T-helper 2 cell treated with Interferon-gamma antibody and Interleukin-4, amounts not matched to agents 5 μg/mL and 100 μg/mL, for 36 hours (primary cell): ENCODE measurements around the gene NRP1.

ENCODE experiments used
- DNase-seq: peaks from one replicate; pipeline ENCODE4 v3.0.0; 2021; ENCODE audit warnings: low spot score
- H3K27ac Mint-ChIP-seq: one replicate; pipeline ENCODE4 v1.8.0; 2021; ENCODE audit warnings: mild to moderate bottlenecking, mixed read lengths
- H3K27me3 Mint-ChIP-seq: one replicate; pipeline ENCODE4 v1.8.0; 2021; ENCODE audit warnings: low read depth, mixed read lengths
- H3K36me3 Mint-ChIP-seq: one replicate; pipeline ENCODE4 v1.8.0; 2021; ENCODE audit warnings: low read depth, mixed read lengths
- H3K4me1 Mint-ChIP-seq: one replicate; pipeline ENCODE4 v1.8.0; 2021; ENCODE audit warnings: low read depth, mixed read lengths
- H3K4me3 Mint-ChIP-seq: one replicate; pipeline ENCODE4 v1.8.0; 2022; ENCODE audit warnings: mild to moderate bottlenecking, moderate library complexity, mixed read lengths
- H3K9me3 Mint-ChIP-seq: one replicate; pipeline ENCODE4 v1.8.0; 2021; ENCODE audit warnings: mixed read lengths

The NRP1 gene

DNA sequence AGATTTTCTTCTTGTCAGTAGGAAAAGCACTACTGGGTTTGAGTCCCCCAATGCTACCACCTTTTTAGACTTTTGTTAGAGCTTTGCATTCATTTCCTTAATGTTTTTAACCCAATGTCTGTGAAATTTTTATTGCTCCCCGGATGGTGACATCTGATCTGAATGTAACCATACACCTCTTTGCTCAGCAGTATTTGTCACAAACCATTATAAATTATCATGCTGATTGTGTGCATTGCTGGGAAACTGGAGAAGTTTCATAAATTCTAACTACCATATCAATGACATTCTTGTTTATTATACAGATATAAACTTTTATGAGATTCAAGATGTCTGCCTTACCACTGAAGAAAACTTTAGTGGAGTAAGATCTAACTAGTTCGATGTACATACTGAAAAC lies 8.5 kb downstream of the NRP1 start:
- H3K9me3 Mint-ChIP-seq, result no peaks in the 10 kb centered on the region
- H3K4me3 Mint-ChIP-seq, result no peak overlapping the region
- no peaks in the 10 kb centered on the region for H3K36me3 Mint-ChIP-seq
- peaks cover 25% of the 10 kb centered on the region for H3K27me3 Mint-ChIP-seq
- no peak for DNase-seq
- no peak overlapping the region for H3K27ac Mint-ChIP-seq
- peaks cover 4% of the 10 kb centered on the region for H3K4me1 Mint-ChIP-seq

GRCh38 chr10:33323721-33324120 lies 10.7 kb downstream of the NRP1 start:
- no peak for DNase-seq
- Mint-ChIP-seq H3K27ac (no peak overlapping the region), H3K4me1 (no peaks in the 10 kb centered on the region), H3K36me3 (no peaks in the 10 kb centered on the region), H3K27me3 (peaks cover 14% of the 10 kb centered on the region), H3K9me3 (no peaks in the 10 kb centered on the region), H3K4me3 (no peak overlapping the region)

- no peaks in the 10 kb centered on the region for H3K4me1 Mint-ChIP-seq
- peaks cover 6% of the 10 kb centered on the region for H3K27me3 Mint-ChIP-seq
- H3K4me3 Mint-ChIP-seq, result no peak overlapping the region
- H3K36me3 Mint-ChIP-seq, result no peaks in the 10 kb centered on the region
- no peaks in the 10 kb centered on the region for H3K9me3 Mint-ChIP-seq
- H3K27ac Mint-ChIP-seq, result no peak overlapping the region
- no peak for DNase-seq
Observed at GRCh38 chr10:33321516-33321915, 13.0 kb downstream of the NRP1 start.

DNA sequence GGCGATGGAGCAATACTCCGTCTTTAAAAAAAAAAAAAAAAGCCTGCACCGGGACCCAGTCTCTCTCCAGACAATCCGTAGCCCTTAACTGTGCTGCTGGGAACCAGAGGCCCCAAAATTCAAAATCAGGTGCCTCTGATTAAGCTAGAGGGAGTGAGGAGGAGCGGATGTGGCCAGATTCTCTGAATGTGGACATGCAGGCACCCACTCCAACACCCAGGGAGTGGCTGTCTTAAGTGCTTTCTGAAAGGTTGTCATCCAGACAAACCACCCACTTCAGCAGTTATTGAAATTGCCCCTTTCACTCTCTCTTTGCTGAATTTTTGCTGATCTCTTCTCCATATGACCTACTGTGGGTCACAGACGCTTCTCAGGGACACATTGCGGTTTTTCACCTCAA lies 14.2 kb downstream of the NRP1 start:
- H3K27me3 Mint-ChIP-seq, result peaks cover 4% of the 10 kb centered on the region
- H3K9me3 Mint-ChIP-seq, result no peaks in the 10 kb centered on the region
- H3K4me1 Mint-ChIP-seq, result no peaks in the 10 kb centered on the region
- no peak overlapping the region for H3K27ac Mint-ChIP-seq
- no peak overlapping the region for H3K4me3 Mint-ChIP-seq
- no peak for DNase-seq
- no peaks in the 10 kb centered on the region for H3K36me3 Mint-ChIP-seq

GRCh38 chr10:33315891-33316290 lies 18.6 kb downstream of the NRP1 start:
- no peaks in the 10 kb centered on the region for H3K36me3 Mint-ChIP-seq
- H3K9me3 Mint-ChIP-seq, result no peaks in the 10 kb centered on the region
- no peak overlapping the region for H3K27ac Mint-ChIP-seq
- DNase-seq, result no peak
- no peak overlapping the region for H3K4me3 Mint-ChIP-seq
- peaks cover 8% of the 10 kb centered on the region for H3K27me3 Mint-ChIP-seq
- no peaks in the 10 kb centered on the region for H3K4me1 Mint-ChIP-seq

DNA sequence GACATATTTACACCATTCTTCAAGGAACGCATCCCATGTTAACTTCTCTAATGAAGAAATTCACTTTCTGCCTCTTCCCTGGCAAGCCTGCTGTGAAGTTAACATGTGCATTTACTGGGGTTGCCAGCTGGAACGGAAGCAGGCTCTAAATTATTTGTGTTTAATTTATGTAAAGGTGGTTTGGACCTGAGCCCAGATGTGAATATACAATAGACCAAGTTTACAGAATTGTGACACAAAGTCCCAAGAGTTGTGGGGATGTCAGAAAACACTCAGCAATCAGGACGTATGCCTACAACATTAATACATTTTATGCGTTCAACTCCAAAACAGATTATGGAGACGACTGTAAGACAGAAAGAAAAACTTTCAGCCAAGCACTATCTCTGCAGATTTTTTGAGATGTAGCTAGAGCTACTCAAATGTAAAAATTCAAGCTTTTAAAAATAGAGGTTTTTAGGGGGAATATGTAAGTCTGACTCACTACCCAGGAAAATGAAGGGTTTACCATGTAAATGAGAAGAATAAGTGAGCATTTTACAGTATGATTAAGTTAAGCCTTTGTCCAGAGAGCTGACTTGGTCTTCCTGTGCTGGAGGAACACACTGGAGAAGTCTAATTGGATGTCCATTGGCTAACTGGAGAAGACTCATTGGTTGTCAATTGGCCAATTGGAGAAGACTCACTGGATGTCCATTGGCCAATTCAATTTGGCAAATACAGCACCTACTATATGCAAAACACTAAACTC lies 19.5 kb downstream of the NRP1 start:
- no peaks in the 10 kb centered on the region for H3K4me1 Mint-ChIP-seq
- H3K9me3 Mint-ChIP-seq, result no peaks in the 10 kb centered on the region
- H3K36me3 Mint-ChIP-seq, result no peaks in the 10 kb centered on the region
- H3K27me3 Mint-ChIP-seq, result peaks cover 8% of the 10 kb centered on the region
- no peak overlapping the region for H3K4me3 Mint-ChIP-seq
- H3K27ac Mint-ChIP-seq, result no peak overlapping the region
- no peak for DNase-seq

GRCh38 chr10:33311640-33312039 lies 22.8 kb downstream of the NRP1 start:
- Mint-ChIP-seq H3K27me3 (peaks cover 8% of the 10 kb centered on the region), H3K4me1 (peaks cover 4% of the 10 kb centered on the region), H3K27ac (no peak overlapping the region), H3K9me3 (no peaks in the 10 kb centered on the region), H3K4me3 (no peak overlapping the region), H3K36me3 (no peaks in the 10 kb centered on the region)
- DNase-seq, result no peak

- DNase-seq, result no peak
- H3K4me1 Mint-ChIP-seq, result peaks cover 4% of the 10 kb centered on the region
- H3K9me3 Mint-ChIP-seq, result no peaks in the 10 kb centered on the region
- H3K36me3 Mint-ChIP-seq, result no peaks in the 10 kb centered on the region
- peaks cover 8% of the 10 kb centered on the region for H3K27me3 Mint-ChIP-seq
- H3K27ac Mint-ChIP-seq, result no peak overlapping the region
- H3K4me3 Mint-ChIP-seq, result no peak overlapping the region
Observed at GRCh38 chr10:33310853-33311252, 23.6 kb downstream of the NRP1 start.

GRCh38 chr10:33309406-33309805 lies 25.1 kb downstream of the NRP1 start:
- no peaks in the 10 kb centered on the region for H3K36me3 Mint-ChIP-seq
- peak overlapping the region; percentile 19 for H3K4me3 Mint-ChIP-seq
- peaks cover 4% of the 10 kb centered on the region for H3K4me1 Mint-ChIP-seq
- H3K9me3 Mint-ChIP-seq, result no peaks in the 10 kb centered on the region
- DNase-seq, result no peak
- peaks cover 5% of the 10 kb centered on the region for H3K27me3 Mint-ChIP-seq
- no peak overlapping the region for H3K27ac Mint-ChIP-seq

DNA sequence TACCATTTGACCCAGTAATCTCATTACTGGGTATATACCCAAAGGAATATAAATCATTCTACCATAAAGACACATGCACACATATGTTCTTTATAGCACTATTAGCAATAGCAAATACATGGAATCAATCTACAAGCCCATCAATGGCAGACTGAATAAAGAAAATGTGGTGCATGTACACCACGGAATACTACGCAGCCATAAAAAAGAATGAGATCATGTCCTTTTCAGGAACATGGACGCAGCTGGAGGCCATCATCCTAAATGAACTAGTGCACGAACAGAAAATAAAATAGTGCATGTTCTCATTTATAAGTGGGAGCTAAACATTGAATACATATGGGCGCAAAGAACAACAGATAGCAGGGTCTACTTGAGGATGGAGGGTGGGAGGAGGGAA lies 26.6 kb downstream of the NRP1 start:
- H3K4me3 Mint-ChIP-seq, result no peak overlapping the region
- H3K4me1 Mint-ChIP-seq, result peaks cover 4% of the 10 kb centered on the region
- H3K27me3 Mint-ChIP-seq, result peaks cover 2% of the 10 kb centered on the region
- H3K36me3 Mint-ChIP-seq, result no peaks in the 10 kb centered on the region
- H3K27ac Mint-ChIP-seq, result no peak overlapping the region
- no peaks in the 10 kb centered on the region for H3K9me3 Mint-ChIP-seq
- no peak for DNase-seq

GRCh38 chr10:33306701-33307519 lies 27.6 kb downstream of the NRP1 start:
- Mint-ChIP-seq H3K4me1 (peaks cover 6% of the 10 kb centered on the region), H3K9me3 (no peaks in the 10 kb centered on the region), H3K4me3 (no peak overlapping the region), H3K27me3 (peaks cover 4% of the 10 kb centered on the region), H3K36me3 (no peaks in the 10 kb centered on the region), H3K27ac (no peak overlapping the region)
- no peak for DNase-seq

- H3K27ac Mint-ChIP-seq, result no peak overlapping the region
- no peaks in the 10 kb centered on the region for H3K9me3 Mint-ChIP-seq
- peaks cover 4% of the 10 kb centered on the region for H3K27me3 Mint-ChIP-seq
- H3K4me1 Mint-ChIP-seq, result peaks cover 6% of the 10 kb centered on the region
- no peak for DNase-seq
- H3K36me3 Mint-ChIP-seq, result no peaks in the 10 kb centered on the region
- H3K4me3 Mint-ChIP-seq, result no peak overlapping the region
Observed at GRCh38 chr10:33306126-33306525, 28.3 kb downstream of the NRP1 start.

DNA sequence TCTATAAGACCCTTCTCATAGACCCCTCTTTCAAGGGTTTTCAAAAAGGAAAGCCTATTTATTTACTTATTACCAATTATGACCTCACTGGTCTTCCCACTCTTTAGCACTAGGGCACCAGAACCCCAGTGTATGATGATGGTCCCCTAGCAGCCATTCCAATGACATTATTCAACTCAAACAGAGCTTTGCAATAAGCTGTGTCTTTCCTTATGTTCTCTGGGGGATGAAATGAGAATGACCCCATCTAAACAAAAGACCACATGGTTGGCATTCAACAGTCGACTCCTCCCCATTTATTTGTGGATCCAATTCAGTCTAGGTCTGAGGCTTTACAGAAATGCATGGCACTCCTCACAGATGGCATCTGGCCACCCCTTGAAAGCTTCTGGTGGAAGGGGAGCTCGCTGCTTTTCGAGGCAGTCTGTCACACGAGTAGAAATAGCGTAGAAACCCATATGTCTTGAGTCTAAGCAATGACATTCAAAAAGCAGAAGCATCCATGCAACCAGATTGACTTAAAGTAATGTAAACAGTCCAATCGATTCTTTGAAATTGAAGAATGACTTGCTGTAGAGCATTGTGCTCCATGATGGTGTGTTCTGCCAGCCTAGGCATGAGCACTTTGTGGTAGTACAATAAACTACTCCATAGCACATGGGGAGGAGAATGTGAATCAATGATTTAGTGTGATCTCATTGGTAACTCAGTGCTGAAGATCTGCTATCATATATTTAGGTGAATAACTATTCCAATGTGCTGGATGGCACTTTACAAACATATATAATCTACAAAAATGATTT lies 29.8 kb downstream of the NRP1 start:
- no peak overlapping the region for H3K27ac Mint-ChIP-seq
- peaks cover 6% of the 10 kb centered on the region for H3K4me1 Mint-ChIP-seq
- H3K27me3 Mint-ChIP-seq, result peaks cover 4% of the 10 kb centered on the region
- no peak for DNase-seq
- no peaks in the 10 kb centered on the region for H3K36me3 Mint-ChIP-seq
- no peaks in the 10 kb centered on the region for H3K9me3 Mint-ChIP-seq
- no peak overlapping the region for H3K4me3 Mint-ChIP-seq

DNA sequence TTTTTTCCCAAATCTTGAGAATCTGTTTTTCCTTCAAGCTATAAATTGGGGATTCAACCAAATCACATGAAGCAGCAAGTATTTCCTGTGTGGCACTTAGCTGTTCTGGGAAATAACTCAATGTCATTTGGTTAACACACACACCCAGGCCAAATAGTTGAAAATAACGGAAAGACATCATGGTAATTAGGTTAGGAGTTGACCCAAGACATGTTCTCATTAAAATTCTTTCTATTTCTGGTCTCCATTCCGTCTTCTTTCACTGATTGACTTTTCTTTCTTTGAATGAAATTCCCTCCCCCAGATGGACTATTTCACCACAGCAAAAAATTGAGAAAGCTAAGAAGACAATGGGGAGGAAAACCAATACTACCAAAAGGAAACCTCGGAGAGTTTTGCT lies 30.5 kb downstream of the NRP1 start:
- H3K4me1 Mint-ChIP-seq, result peaks cover 3% of the 10 kb centered on the region
- H3K9me3 Mint-ChIP-seq, result no peaks in the 10 kb centered on the region
- H3K27ac Mint-ChIP-seq, result no peak overlapping the region
- no peaks in the 10 kb centered on the region for H3K36me3 Mint-ChIP-seq
- DNase-seq, result no peak
- H3K27me3 Mint-ChIP-seq, result peaks cover 4% of the 10 kb centered on the region
- no peak overlapping the region for H3K4me3 Mint-ChIP-seq
